ENCODE results near the gene ENC1. TPM values are rescaled to one million over a fixed set of nuclear protein-coding genes. Genes with fewer than 3 reads are reported as not detected.

ENC1 gene
- total and polyA plus RNA-seq, 2 of the 8 experiments (the other 6 are each of a cell fraction or from before 2014, with no cell fraction given): 5.5 to 13.2 TPM

DNA sequence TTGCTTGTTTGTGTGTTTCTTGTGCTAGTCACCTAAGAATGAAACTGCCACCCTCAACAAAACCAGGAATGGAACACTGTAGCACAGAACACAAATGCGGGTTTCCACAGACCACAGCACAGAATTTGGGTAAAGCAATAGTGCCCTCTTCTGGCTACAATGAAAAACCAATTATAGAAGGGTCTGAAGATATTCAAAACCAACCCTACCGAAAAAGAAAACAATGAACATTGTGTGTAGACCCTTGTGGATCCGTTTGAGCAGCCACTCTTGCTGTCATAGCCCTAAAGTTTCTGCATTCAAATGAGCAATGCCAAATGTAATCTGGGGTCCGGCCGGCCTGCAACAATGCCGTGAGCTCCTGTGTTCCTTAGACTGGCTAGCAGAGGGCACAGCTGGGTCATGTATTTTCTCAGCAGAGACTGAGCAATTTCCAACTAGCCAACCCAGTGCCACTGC, 8.3 kb upstream of the ENC1 start:
- no peaks in the 10 kb centered on the region for H3K36me3 ChIP-seq (ENCODE audit: control insufficient read depth in 2 of 4, insufficient read depth in 4 of 4, low read length in 3 of 4)
- CTCF ChIA-PET (ENCODE audit: partially characterized antibody): interaction anchor here (0.7 to 2.6 kb wide), 31 partner anchors 9 to 747 kb away, joined by 3 to 17 read pairs (median 4); no protein-coding TSS in a partner anchor
- no peaks in the 10 kb centered on the region for H3K27me3 ChIP-seq (replicated peaks in 1 of 4; ENCODE audit: control insufficient read depth in 3 of 4, extremely low read depth in 1 of 4, insufficient read depth in 3 of 4, low read length in 3 of 4)
- H3K4ac ChIP-seq (replicated peaks; ENCODE audit: insufficient read length, low read depth, low read length): no peak overlapping the region
- DNase-seq (ENCODE audit: low read depth in 1 of 2, low spot score in 2 of 2) (no peak), FAIRE-seq (peak; percentile 95)
- WGBS, 2 experiments (ENCODE audit: extremely low coverage in 1 of 2, insufficient coverage in 1 of 2, insufficient read length in 1 of 2, insufficient replicate concordance in 2 of 2, low coverage in 1 of 2, low lambda C conversion rate in 2 of 2, missing lambda C conversion rate in 1 of 2): 27% methylated on average over 6 of the region's 6 CpGs; no CpG with 5 or more reads in 1 of the 2 experiments
- H3K9me3 ChIP-seq (ENCODE audit: insufficient read depth in 2 of 2, low read depth in 1 of 2, low read length in 1 of 2): no peaks in the 10 kb centered on the region
- H3K23me2 ChIP-seq (ENCODE audit: low read depth, low read length): no peaks in the 10 kb centered on the region
- no peak overlapping the region for H2BK12ac ChIP-seq (ENCODE audit: low read depth, low read length)
- no peak overlapping the region for H2BK5ac ChIP-seq (ENCODE audit: low read depth, low read length)
- H3K4me2 ChIP-seq (ENCODE audit: insufficient read depth in 1 of 2, low read depth in 2 of 2, low read length in 2 of 2): no peak overlapping the region
- no peak overlapping the region for H3K27ac ChIP-seq (ENCODE audit: low read depth, low read length)
- POLR2A ChIA-PET (ENCODE audit: partially characterized antibody): interaction anchor here (1.4 kb wide), 1 partner anchor 9 kb away, joined by 4 read pairs; the partner anchor contains the start of gene ENC1
- no peak overlapping the region for H2BK20ac ChIP-seq (ENCODE audit: low read length)
- H3K4me3 ChIP-seq (ENCODE audit: extremely low read depth in 1 of 4, insufficient read depth in 2 of 4, low read depth in 3 of 4, low read length in 4 of 4): no peak overlapping the region
- H2AFZ ChIP-seq (ENCODE audit: low read length): peak overlapping the region; percentile 85; the same call in 1 of the 2 replicates
- H3K9ac ChIP-seq (replicated peaks in 1 of 4; ENCODE audit: extremely low read depth in 1 of 4, low read depth in 3 of 4, low read length in 3 of 4): no peak overlapping the region
- H2BK120ac ChIP-seq (replicated peaks; ENCODE audit: low read depth, low read length): no peak overlapping the region
- no peak overlapping the region for H3K14ac ChIP-seq (ENCODE audit: insufficient read length)
- peaks cover 0 to 2% (median 0%) of the 10 kb centered on the region in 4 experiments; a peak in 1 of 7 replicates for H3K4me1 ChIP-seq (replicated peaks in 1 of 4; ENCODE audit: control insufficient read depth in 3 of 4, insufficient read depth in 4 of 4, low read length in 3 of 4)
- TF ChIP-seq RAD21 (IDR thresholded peaks at IDR 0.05 in 1 of 2, conservative IDR thresholded peaks at IDR 0.05 in 1 of 2; ENCODE audit: low read depth in 2 of 2, low read length in 2 of 2): peak; percentile 95
- TF ChIP-seq, protein P1, sequence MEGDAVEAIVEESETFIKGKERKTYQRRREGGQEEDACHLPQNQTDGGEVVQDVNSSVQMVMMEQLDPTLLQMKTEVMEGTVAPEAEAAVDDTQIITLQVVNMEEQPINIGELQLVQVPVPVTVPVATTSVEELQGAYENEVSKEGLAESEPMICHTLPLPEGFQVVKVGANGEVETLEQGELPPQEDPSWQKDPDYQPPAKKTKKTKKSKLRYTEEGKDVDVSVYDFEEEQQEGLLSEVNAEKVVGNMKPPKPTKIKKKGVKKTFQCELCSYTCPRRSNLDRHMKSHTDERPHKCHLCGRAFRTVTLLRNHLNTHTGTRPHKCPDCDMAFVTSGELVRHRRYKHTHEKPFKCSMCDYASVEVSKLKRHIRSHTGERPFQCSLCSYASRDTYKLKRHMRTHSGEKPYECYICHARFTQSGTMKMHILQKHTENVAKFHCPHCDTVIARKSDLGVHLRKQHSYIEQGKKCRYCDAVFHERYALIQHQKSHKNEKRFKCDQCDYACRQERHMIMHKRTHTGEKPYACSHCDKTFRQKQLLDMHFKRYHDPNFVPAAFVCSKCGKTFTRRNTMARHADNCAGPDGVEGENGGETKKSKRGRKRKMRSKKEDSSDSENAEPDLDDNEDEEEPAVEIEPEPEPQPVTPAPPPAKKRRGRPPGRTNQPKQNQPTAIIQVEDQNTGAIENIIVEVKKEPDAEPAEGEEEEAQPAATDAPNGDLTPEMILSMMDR (IDR thresholded peaks at IDR 0.05; ENCODE audit: control extremely low read depth in 1 of 3, insufficient read depth in 1 of 3, low read depth in 1 of 3, low read length in 3 of 3): peak in 2 of 3 experiments; percentile 68 to 70; a peak in 3 of 4 replicates
- no peak for TF ChIP-seq HDAC6 (IDR thresholded peaks at IDR 0.05; ENCODE audit: low read depth, low read length)
- H3K18ac ChIP-seq (ENCODE audit: extremely low read depth, low read length): no peak overlapping the region
- H3K56ac ChIP-seq (replicated peaks; ENCODE audit: insufficient read length, low read depth, low read length): no peak overlapping the region
- H3K79me1 ChIP-seq (ENCODE audit: low read depth, low read length): no peaks in the 10 kb centered on the region
- no peak overlapping the region for H3K23ac ChIP-seq (ENCODE audit: insufficient read length)
- H4K8ac ChIP-seq (ENCODE audit: extremely low read depth, insufficient read depth, low read length): no peak overlapping the region
- no peaks in the 10 kb centered on the region for H4K20me1 ChIP-seq (replicated peaks in 1 of 2; ENCODE audit: control insufficient read depth in 1 of 2, insufficient read depth in 2 of 2, low read length in 2 of 2)
- no peak overlapping the region for H2AK5ac ChIP-seq (ENCODE audit: low read depth, low read length)
- no peak overlapping the region for H2BK15ac ChIP-seq (ENCODE audit: low read length)
- H4K91ac ChIP-seq (replicated peaks; ENCODE audit: insufficient read length, low read length): no peak overlapping the region
- H4K5ac ChIP-seq (ENCODE audit: insufficient read length, low read depth, low read length): no peak overlapping the region
- H3K79me2 ChIP-seq (ENCODE audit: control insufficient read depth in 1 of 2, insufficient read depth in 2 of 2, low read length in 2 of 2): no peaks in the 10 kb centered on the region
